Measurements from ENCODE around the gene MYH14.

GRCh38 chr19:50222691-50223438 lies 19.4 kb downstream of the MYH14 start:
- TF ChIP-seq CTCF (conservative IDR thresholded peaks at IDR 0.05; ENCODE audit: low read depth, low read length) (no peak), BHLHE40 (IDR thresholded peaks at IDR 0.05; ENCODE audit: low read depth, low read length) (no peak), POLR2A (IDR thresholded peaks at IDR 0.05; ENCODE audit: low read depth, low read length) (no peak), MXI1 (IDR thresholded peaks at IDR 0.05; ENCODE audit: borderline replicate concordance, low read depth, low read length) (no peak), RFX5 (IDR thresholded peaks at IDR 0.05; ENCODE audit: low read depth, low read length) (no peak), RAD21 (IDR thresholded peaks at IDR 0.05; ENCODE audit: low read length) (no peak), ELK1 (IDR thresholded peaks at IDR 0.05; ENCODE audit: borderline replicate concordance, low read depth, low read length) (no peak), CEBPB (IDR thresholded peaks at IDR 0.05; ENCODE audit: low read depth, low read length) (no peak)

Data from IMR-90 (cell line).